Muscle of leg (tissue), 11 donors: ENCODE results near the gene BRD2. TPM values are rescaled to one million over a fixed set of nuclear protein-coding genes. Genes with fewer than 3 reads are reported as not detected.

Source experiments
- DNase-seq: peaks from one replicate; pipeline ENCODE4 v3.0.0; 2013
- H3K27ac ChIP-seq: one replicate; pipeline ENCODE4 v1.5.1; 2013; ENCODE audit warnings: mild to moderate bottlenecking, low read length, control low read depth
- H3K27me3 ChIP-seq: one replicate; pipeline ENCODE4 v1.6.1; 2013; ENCODE audit warnings: low read length; ENCODE audit not compliant: control insufficient read depth, insufficient read depth
- H3K36me3 ChIP-seq: one replicate; pipeline ENCODE4 v1.6.1; 2013; ENCODE audit warnings: low read length; ENCODE audit not compliant: control insufficient read depth, insufficient read depth
- H3K4me1 ChIP-seq: one replicate; pipeline ENCODE4 v1.6.1; 2013; ENCODE audit warnings: low read length; ENCODE audit not compliant: control insufficient read depth, insufficient read depth
- H3K4me3 ChIP-seq: one replicate; pipeline ENCODE4 v1.5.1; 2013; ENCODE audit warnings: low read length, control low read depth
- H3K9me3 ChIP-seq: replicated peaks from 2 replicates; pipeline ENCODE4 v1.6.1; 2013; ENCODE audit warnings: low read depth, low read length; ENCODE audit not compliant: control insufficient read depth
- WGBS: methylation state at CpG from one replicate; pipeline ENCODE4 v1.1.5; 2013; ENCODE audit warnings: missing lambda C conversion rate; ENCODE audit not compliant: insufficient coverage; 5-methylcytosine and 5-hydroxymethylcytosine counted together
- polyA plus RNA-seq, 8 donors: library from polyadenylated mRNA; unstranded; fragments of 120-200 nt; gene quantifications; one replicate each; pipeline versions ENCODE4 v1.2.1 to v1.2.3, GENCODE V29; 2013; ENCODE audit warnings: inconsistent platforms in 1 of 8, low replicate concordance in 1 of 8; ENCODE audit not compliant: insufficient read length in 8 of 8, insufficient read depth in 1 of 8
- total RNA-seq: library from RNA; stranded (reverse); fragments of 120-200 nt; gene quantifications from one replicate; pipeline ENCODE4 v1.2.4, GENCODE V29; 2013

Gene BRD2
- total and polyA plus RNA-seq, 9 donors = 86.8 to 169 (median 161) TPM

DNA sequence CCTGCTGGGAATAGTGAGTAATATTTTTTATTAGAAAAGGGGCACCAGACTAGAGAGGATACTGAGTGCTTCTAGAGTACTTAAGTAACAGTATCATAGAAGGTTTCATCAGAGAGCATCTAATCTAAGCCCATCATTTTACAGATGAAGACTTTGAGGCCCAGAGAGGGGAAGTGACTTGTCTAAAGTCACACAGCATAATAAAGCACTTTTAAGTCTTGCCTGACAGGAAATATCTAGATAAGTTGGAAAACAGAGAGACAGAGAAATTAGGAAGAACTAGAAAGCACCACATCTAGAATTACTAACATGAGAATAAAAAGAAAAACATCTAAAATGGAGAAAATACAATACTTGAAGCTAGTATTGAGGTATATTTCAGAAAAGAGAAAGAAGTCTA is 21.5 kb upstream of the BRD2 start:
- H3K4me1 ChIP-seq = no peaks in the 10 kb centered on the region
- no peak overlapping the region for H3K4me3 ChIP-seq
- no peaks in the 10 kb centered on the region for H3K9me3 ChIP-seq
- no peaks in the 10 kb centered on the region for H3K36me3 ChIP-seq
- H3K27ac ChIP-seq = no peak overlapping the region
- no peaks in the 10 kb centered on the region for H3K27me3 ChIP-seq
- DNase-seq = no peak

DNA sequence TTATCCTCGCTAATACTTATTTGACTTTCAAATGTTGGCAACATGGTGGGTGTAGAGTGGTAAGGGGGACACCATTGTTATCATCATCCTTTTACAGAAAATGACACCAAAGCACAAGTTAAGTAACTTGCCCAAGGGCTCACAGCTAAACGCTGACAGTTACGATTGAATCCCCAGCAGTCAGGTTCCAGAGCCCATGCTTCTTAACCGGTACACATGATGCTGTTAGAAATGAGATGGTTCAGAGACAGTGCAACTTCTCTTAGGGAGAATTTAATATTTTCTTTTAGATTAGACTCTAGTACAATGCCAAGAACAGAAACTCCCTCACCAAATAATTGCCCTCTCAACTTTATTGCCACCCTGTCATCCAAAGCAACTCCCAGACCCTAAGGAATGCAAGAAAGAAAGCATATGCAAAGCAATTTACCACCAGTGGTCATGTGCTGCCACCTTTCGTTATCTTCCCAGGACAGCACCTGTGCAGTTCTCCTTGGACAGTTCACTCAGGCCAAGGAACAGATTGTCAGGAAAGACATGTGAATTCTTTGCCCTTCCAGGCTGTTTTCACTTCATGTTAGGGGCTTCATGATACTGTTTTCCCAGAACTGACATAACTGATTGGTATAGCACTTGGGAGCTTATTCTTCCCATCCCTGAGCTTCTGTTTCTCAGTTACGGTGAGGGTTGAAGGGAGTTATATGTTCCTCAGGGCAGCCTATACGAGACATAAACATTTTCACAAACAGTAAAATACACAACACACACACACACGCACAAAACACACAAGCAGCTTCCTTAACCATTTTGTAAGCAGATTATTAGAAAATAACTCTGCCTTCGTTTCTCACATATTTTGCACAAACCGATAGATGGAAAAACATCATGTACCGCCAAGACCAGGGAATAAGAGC is 20.6 kb upstream of the BRD2 start:
- no peak overlapping the region for H3K4me3 ChIP-seq
- no peaks in the 10 kb centered on the region for H3K27me3 ChIP-seq
- DNase-seq = peak; percentile 54
- H3K4me1 ChIP-seq = peaks cover under 1% of the 10 kb centered on the region
- H3K36me3 ChIP-seq = no peaks in the 10 kb centered on the region
- no peak overlapping the region for H3K27ac ChIP-seq
- WGBS = 0% methylated on average over 1 of the region's 11 CpGs
- no peaks in the 10 kb centered on the region for H3K9me3 ChIP-seq

DNA sequence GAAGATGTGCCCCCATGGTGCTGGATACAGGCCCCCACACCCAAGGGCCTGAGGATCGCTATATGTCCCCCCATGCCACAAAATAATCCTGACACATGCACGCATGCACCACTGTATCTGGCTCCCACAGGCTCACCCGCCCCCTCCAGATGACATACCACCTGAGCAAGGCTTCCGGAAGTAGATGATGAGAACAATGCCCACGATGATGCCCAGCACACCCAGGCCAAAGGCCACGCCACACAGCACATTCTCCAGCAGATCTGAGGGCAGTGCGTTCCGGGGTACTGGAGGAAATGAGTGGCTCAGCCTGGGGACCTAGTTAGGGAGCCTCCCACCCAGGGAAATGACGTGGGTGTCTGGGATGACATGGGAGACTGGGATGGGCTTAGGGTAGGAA is 19.3 kb upstream of the BRD2 start:
- DNase-seq = no peak
- no peaks in the 10 kb centered on the region for H3K9me3 ChIP-seq
- no peak overlapping the region for H3K27ac ChIP-seq
- H3K36me3 ChIP-seq = no peaks in the 10 kb centered on the region
- peaks cover 3% of the 10 kb centered on the region for H3K4me1 ChIP-seq
- 70% methylated on average over 4 of the region's 9 CpGs for WGBS
- no peak overlapping the region for H3K4me3 ChIP-seq
- no peaks in the 10 kb centered on the region for H3K27me3 ChIP-seq

DNA sequence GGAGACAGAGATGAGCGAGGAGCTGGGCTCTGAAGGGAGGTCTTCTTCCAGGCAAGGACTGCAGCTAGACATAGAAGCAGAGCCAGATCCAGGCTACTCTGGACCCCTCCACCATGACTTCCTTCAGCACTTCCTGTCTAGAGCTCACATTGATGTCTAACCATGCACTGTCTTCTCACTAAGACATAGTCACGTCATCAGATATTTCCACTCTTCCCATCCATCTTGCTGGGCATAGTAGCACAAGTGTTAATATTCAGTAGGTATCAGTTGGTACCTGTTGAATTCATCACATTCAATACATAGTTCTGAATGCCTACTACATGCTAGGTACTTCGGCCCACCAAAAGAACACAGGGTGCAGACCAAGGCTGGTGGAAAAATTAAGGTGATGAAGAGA is 18.4 kb upstream of the BRD2 start:
- peaks cover 3% of the 10 kb centered on the region for H3K4me1 ChIP-seq
- H3K9me3 ChIP-seq = no peaks in the 10 kb centered on the region
- no peak for DNase-seq
- H3K4me3 ChIP-seq = no peak overlapping the region
- no peak overlapping the region for H3K27ac ChIP-seq
- 100% methylated on average over 1 of the region's 3 CpGs for WGBS
- peaks cover 2% of the 10 kb centered on the region for H3K27me3 ChIP-seq
- H3K36me3 ChIP-seq = no peaks in the 10 kb centered on the region

DNA sequence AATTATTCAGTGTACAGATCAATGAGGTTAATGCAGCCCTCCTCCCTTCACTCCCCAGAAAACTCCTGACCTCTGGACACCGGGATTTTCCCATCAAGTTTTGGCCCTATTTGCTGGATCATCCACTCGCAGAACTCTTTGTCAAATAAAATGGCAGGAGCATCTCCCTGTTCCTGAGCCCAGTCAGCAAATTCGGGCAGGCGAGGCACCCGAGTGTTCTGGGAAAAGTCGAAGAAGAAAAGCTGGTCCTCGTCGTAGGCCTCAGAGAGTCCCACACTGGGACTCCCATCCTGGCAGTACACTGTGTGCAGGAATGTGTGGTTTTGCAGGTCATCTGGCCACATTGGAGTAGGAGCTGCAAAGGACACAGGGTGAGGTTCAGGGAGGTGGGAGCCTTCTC is 17.9 kb upstream of the BRD2 start:
- WGBS = 92% methylated on average over 4 of the region's 8 CpGs
- H3K4me1 ChIP-seq = peaks cover 3% of the 10 kb centered on the region

DNA sequence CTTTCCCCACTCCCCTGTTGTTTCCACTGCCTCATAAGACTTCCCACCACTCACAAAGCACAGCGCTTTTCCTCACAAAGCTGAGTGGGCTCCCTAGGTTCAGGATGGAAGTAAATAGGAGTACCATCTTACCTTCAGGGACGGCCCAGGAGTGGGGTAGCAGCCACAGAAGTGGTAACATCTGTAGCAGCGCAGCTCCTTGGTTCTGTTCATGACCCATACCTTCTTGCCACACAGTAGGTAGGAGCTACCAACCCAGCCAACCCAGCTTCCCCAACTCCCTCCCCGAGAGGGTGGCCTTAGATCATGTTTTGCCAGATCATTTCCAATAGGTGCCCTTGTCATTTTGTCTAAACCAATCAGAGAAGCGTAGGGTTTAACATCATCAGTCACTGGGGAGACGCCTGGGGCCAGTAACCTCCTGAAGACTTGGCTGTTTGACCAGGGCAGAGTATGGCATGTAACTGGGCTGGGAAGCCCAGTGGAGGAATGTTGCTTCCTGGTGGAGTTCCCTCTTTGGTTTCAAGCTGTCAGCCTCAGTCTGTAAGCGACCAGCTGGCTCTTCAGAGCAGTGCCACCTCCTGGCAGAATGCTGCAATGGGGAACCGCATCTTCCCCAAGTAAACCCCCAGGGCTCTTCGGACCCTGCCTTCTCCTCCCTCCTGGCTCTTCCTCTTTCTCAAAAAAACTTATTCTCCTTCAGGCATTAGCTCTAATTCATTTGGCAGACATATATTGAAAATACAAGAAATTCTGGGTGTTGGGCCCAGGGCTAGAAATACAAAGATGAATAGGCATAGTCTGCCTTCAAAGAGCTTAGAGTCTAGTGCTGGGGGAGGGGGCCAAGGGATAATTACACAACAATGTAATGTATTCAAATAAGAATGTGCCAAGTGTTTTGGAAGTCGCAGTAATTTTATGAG is 15.3 kb upstream of the BRD2 start, which contains the start of gene HLA-DMA:
Gene HLA-DMA, minus strand, starts transcription at position 281 of the 923 bp plus-strand sequence. Its CDS starts 61 bp downstream, at position 220.
- WGBS = 46% methylated on average over 6 of the region's 10 CpGs
- Histone ChIP-seq H3K27me3 (peaks cover 2% of the 10 kb centered on the region), H3K27ac (peak within 1 kb of the TSS; percentile 39), H3K36me3 (no peaks in the 10 kb centered on the region), H3K4me1 (peaks cover 3% of the 10 kb centered on the region), H3K4me3 (peak within 1 kb of the TSS; percentile 7), H3K9me3 (no peaks in the 10 kb centered on the region)
- DNase-seq = peak; percentile 91

More for the DNA sequence above, 17.9 kb upstream of the BRD2 start:
- Histone ChIP-seq H3K27me3 (peaks cover 2% of the 10 kb centered on the region), H3K4me3 (no peak overlapping the region), H3K9me3 (no peaks in the 10 kb centered on the region), H3K36me3 (no peaks in the 10 kb centered on the region), H3K27ac (no peak overlapping the region)
- no peak for DNase-seq

DNA sequence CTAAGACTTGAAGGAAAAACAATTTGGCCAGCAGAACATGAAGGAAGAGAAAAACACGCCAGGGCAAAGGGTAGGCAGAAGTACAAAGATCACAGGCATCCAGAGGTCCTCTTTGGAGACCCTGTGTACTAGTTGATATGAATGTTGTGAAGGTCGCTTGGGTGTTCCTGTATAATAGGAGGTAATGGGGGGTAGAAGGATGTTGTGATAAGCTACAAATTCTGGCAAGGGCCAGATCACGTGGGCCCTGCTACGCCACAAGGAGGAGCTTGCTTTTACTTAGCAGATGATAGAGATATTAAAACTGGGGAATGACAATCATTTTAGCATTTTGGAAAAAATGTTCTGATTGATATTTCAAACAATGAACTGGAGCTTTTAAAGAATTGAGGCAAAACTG is 14.6 kb upstream of the BRD2 start:
- Histone ChIP-seq H3K4me3 (no peak overlapping the region), H3K27ac (no peak overlapping the region), H3K36me3 (no peaks in the 10 kb centered on the region), H3K9me3 (no peaks in the 10 kb centered on the region), H3K27me3 (peaks cover 2% of the 10 kb centered on the region), H3K4me1 (peaks cover 3% of the 10 kb centered on the region)
- 83% methylated on average over 4 of the region's 4 CpGs for WGBS
- DNase-seq = no peak

DNA sequence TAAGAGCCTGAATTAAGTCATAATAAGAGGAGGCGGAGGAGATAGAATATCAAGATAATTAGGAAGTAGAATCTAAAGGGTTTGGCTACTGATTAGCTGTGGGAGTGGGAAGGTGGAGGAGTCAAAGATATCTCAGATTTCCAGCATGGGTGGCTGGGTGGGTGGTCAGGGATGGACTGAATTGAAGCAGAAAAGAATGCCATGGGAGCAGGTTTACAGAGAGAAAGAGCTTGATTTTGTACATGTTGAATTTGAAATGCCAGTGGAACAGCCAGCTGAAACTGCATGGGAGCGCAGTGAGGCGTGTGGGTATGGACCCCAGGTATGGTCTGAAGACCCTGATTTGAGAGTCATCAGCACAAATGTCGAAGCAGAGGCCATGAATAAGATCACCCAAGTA is 14.1 kb upstream of the BRD2 start:
- WGBS = 79% methylated on average over 4 of the region's 4 CpGs
- DNase-seq = no peak
- Histone ChIP-seq H3K4me1 (peaks cover 3% of the 10 kb centered on the region), H3K36me3 (no peaks in the 10 kb centered on the region), H3K4me3 (no peak overlapping the region), H3K27ac (no peak overlapping the region), H3K9me3 (no peaks in the 10 kb centered on the region), H3K27me3 (peaks cover 2% of the 10 kb centered on the region)

DNA sequence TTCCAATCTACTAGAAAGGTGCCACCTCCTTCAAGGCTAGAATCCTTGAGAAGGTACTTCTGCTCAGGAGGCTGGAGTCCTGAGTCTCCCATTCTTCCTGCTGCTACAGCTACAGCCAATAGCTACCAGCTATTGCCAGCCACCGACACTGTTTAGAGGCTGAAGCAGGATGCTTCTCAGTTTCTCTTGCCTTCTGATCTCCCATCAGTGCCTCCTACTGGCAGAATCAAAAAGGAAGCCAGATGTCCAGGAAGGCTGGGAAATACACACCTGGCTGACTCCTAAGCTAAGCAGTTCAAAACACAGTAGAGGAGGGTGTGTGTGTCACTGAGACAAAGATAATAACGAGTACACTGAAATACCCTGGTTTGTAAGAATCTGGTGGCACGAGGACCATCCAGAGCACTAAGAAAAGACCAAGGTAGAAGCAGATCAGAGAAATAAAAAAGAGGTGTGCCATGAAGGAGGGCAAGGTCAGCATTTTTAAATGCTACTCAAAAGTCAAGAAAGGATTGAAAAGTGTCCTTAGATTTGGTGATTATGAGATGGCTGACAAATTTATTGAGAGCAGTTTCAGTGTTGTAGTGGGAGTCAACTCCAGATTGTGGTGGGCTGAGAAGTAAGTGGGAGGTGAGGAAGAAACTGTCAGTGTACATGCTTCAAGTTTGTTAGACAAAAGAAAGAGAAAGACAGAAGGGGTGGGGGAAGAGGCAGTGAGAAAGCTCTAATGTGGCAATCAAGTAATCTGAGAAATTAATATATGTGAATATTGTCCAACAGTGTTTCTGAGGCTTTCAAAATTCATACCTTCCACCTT is 13.2 kb upstream of the BRD2 start:
- no peak overlapping the region for H3K4me3 ChIP-seq
- WGBS = 15% methylated on average over 3 of the region's 3 CpGs
- DNase-seq = no peak
- H3K4me1 ChIP-seq = peaks cover 3% of the 10 kb centered on the region
- H3K36me3 ChIP-seq = no peaks in the 10 kb centered on the region
- peaks cover 2% of the 10 kb centered on the region for H3K27me3 ChIP-seq
- H3K27ac ChIP-seq = no peak overlapping the region
- no peaks in the 10 kb centered on the region for H3K9me3 ChIP-seq
